Caco-2 (cell line): ENCODE results near the gene CD2AP. TPM values are rescaled to one million over a fixed set of nuclear protein-coding genes. Genes with fewer than 3 reads are reported as not detected.
A peak's percentile ranks its signal among the peaks of the same experiment; 100 is the strongest.

Source experiments
- BruUV-seq: library from RNA; stranded (reverse); fragments of 400-500 nt; replicated peaks from 2 replicates; lab custom pipeline; 2021; lab: Mats Ljungman, UMichigan
- CTCF ChIA-PET: fragments of 300-600 bp; sonication (Branson Sonifier 250); formaldehyde crosslinking; loops from one replicate; lab custom pipeline; 2022; ENCODE audit warnings: antibody characterized with exemption; lab: Charles Lee
- POLR2A ChIA-PET: fragments of 300-600 bp; sonication (Branson Sonifier 250); formaldehyde crosslinking; loops from one replicate; lab custom pipeline; 2022; ENCODE audit warnings: antibody characterized with exemption; lab: Charles Lee
- DNase-seq, 2 experiments: peaks; one replicate each; pipeline versions ENCODE4 v3.0.0 to v3.0.0-alpha.2; 2020 to 2022
- H3K27me3 ChIP-seq: replicated peaks from 2 replicates; pipeline ENCODE4 v1.6.0; 2011; ENCODE audit warnings: low read length; ENCODE audit not compliant: control insufficient read depth, insufficient read depth
- H3K36me3 ChIP-seq: 2 replicates; pipeline ENCODE4 v1.5.1; 2011; ENCODE audit warnings: low read length; ENCODE audit not compliant: control insufficient read depth, insufficient read depth
- H3K4me1 ChIP-seq: fragments of 250-450 bp; sonication (Bioruptor Pico); 2 replicates; pipeline ENCODE4 v1.5.1; 2020; ENCODE audit warnings: mild to moderate bottlenecking
- H3K4me3 ChIP-seq: 2 replicates; pipeline ENCODE4 v1.5.1; 2011; ENCODE audit warnings: low read depth, mild to moderate bottlenecking, control low read depth, low read length
- H3K9me3 ChIP-seq: fragments of 250-450 bp; sonication (Bioruptor Pico); 2 replicates; pipeline ENCODE4 v1.5.1; 2020; ENCODE audit warnings: mild to moderate bottlenecking, moderate library complexity
- H3K27ac Mint-ChIP-seq: one replicate; pipeline ENCODE4 v1.8.0; 2022; ENCODE audit warnings: mixed read lengths; ENCODE audit not compliant: unreplicated experiment
- H3K27me3 Mint-ChIP-seq: one replicate; pipeline ENCODE4 v1.8.0; 2022; ENCODE audit warnings: mixed read lengths; ENCODE audit not compliant: insufficient read depth, unreplicated experiment
- H3K36me3 Mint-ChIP-seq: one replicate; pipeline ENCODE4 v1.8.0; 2022; ENCODE audit warnings: mild to moderate bottlenecking, mixed read lengths; ENCODE audit not compliant: insufficient read depth, unreplicated experiment
- H3K4me1 Mint-ChIP-seq: one replicate; pipeline ENCODE4 v1.8.0; 2022; ENCODE audit warnings: low read depth, mixed read lengths; ENCODE audit not compliant: unreplicated experiment
- H3K4me3 Mint-ChIP-seq: one replicate; pipeline ENCODE4 v1.8.0; 2022; ENCODE audit warnings: mild to moderate bottlenecking, moderate library complexity, mixed read lengths; ENCODE audit not compliant: unreplicated experiment
- H3K9me3 Mint-ChIP-seq: one replicate; pipeline ENCODE4 v1.8.0; 2022; ENCODE audit warnings: mixed read lengths; ENCODE audit not compliant: unreplicated experiment
- intact Hi-C: fragments of 100-400 bp; cut with micrococcal nuclease; formaldehyde crosslinking; loops from one replicate; pipeline ENCODE4 v1.10.0; 2022; ENCODE audit not compliant: unreplicated experiment
- total RNA-seq: library from RNA; stranded (reverse); gene quantifications from 2 replicates; pipeline ENCODE4 v1.2.3, GENCODE V29; 2022
- TF ChIP-seq, protein P1 (sequence below), 2 experiments: fragments of 200-600 bp in 1 of 2; IDR thresholded peaks; 1 replicate in 1 of 2; 2 replicates in 1 of 2; pipeline versions ENCODE4 v1.5.1 to v1.8.0; 2011 to 2022; ENCODE audit warnings: antibody characterized with exemption in 1 of 2, control low read depth in 1 of 2, inconsistent platforms in 1 of 2, low read depth in 1 of 2, low read length in 1 of 2, mild to moderate bottlenecking in 1 of 2, moderate library complexity in 1 of 2; ENCODE audit not compliant: insufficient read depth in 1 of 2, severe bottlenecking in 1 of 2, unreplicated experiment in 1 of 2

CD2AP gene
- total RNA-seq, 1 experiment from 2014 or later, result 65.3 TPM

DNA sequence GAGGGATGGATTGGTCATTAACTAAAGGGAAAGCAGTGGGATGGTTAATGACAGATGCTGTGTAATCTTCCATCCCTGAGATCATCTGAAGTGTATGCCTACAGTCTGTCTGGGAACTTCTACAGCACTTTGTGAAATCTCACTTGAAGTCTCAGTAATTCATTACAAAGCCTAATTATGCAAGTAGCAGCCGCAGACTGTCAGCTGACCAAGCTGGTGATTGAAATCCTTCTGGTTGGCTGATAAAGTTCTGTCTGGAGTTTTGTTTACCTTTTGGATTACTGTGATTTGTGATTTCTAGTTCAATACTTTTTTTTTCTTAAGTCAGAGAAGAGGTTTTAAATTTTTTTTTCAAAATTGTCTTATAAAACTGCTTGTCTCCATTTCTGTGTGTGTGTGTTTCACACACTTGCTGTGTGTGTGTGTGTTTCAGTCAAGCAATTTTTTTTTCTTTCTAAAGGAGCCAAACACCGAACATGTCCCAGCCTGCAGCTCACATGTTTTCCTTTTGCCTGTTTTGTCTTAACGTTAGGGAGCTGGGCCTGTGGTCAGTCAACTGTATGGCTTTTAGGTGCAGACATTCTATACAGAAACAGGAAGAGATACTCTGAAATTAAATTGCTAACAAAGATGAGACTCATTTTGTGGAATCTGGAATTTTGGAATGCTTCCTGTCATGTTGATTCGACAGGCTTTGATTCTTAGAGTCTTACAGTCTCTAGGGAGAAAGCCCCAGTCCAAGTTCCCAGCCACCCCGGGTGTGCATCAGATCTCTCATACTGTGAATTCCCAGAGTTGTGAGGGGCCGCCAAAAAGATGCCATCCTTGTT is 192.3 kb downstream of the CD2AP start:
- H3K4me1 ChIP-seq, result peaks cover 15% of the 10 kb centered on the region
- Mint-ChIP-seq H3K36me3 (no peaks in the 10 kb centered on the region), H3K4me3 (peak overlapping the region; percentile 64), H3K27ac (peak overlapping the region; percentile 74), H3K9me3 (no peaks in the 10 kb centered on the region), H3K4me1 (peaks cover 9% of the 10 kb centered on the region), H3K27me3 (no peaks in the 10 kb centered on the region)
- BruUV-seq, result no TSS peak
- no peaks in the 10 kb centered on the region for H3K9me3 ChIP-seq
- ChIA-PET POLR2A (interaction anchor here (0.6 kb wide), 1 partner anchor 64 kb away, joined by 3 read pairs; no protein-coding TSS in a partner anchor), CTCF (interaction anchor here (1.4 kb wide), 3 partner anchors 13 to 64 kb away, joined by 3 to 5 read pairs (median 3); no protein-coding TSS in a partner anchor)
- H3K27me3 ChIP-seq, result no peaks in the 10 kb centered on the region
- intact Hi-C loops, result loop anchor here (1.0 kb wide), 2 partner anchors 10 to 28 kb away; partner anchors contain the start of gene ADGRF4
- DNase-seq, result peak in 1 of 2 experiments; percentile 47
- H3K4me3 ChIP-seq, result no peak overlapping the region
- no peaks in the 10 kb centered on the region for H3K36me3 ChIP-seq
- TF ChIP-seq, protein P1, sequence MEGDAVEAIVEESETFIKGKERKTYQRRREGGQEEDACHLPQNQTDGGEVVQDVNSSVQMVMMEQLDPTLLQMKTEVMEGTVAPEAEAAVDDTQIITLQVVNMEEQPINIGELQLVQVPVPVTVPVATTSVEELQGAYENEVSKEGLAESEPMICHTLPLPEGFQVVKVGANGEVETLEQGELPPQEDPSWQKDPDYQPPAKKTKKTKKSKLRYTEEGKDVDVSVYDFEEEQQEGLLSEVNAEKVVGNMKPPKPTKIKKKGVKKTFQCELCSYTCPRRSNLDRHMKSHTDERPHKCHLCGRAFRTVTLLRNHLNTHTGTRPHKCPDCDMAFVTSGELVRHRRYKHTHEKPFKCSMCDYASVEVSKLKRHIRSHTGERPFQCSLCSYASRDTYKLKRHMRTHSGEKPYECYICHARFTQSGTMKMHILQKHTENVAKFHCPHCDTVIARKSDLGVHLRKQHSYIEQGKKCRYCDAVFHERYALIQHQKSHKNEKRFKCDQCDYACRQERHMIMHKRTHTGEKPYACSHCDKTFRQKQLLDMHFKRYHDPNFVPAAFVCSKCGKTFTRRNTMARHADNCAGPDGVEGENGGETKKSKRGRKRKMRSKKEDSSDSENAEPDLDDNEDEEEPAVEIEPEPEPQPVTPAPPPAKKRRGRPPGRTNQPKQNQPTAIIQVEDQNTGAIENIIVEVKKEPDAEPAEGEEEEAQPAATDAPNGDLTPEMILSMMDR (IDR thresholded peaks at IDR 0.05; ENCODE audit: insufficient read depth in 1 of 2, low read depth in 1 of 2, low read length in 1 of 2, severe bottlenecking in 1 of 2, unreplicated experiment in 1 of 2), result no peak

DNA sequence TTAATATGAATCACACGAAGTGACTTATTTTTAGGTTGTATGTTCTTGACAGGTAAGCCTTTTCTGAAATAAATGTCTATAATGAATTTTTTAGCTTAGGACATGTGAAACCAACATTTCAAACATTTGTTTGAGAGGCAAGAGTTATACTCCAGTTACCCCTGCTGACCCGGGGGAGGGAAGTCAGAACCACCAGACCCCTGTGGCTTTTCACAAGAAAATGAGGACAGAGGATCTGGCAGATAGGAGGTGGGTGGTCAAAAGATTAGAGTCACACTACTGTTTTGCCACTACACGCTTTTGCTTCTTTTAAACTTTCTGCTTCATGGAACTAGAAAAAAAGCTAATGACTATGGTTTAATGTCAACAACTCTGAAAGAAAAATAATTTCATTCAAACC is 193.3 kb downstream of the CD2AP start:
- Histone ChIP-seq H3K27me3 (no peaks in the 10 kb centered on the region), H3K9me3 (no peaks in the 10 kb centered on the region), H3K4me3 (no peak overlapping the region), H3K4me1 (peaks cover 15% of the 10 kb centered on the region), H3K36me3 (no peaks in the 10 kb centered on the region)
- BruUV-seq, result no TSS peak
- Mint-ChIP-seq H3K27me3 (no peaks in the 10 kb centered on the region), H3K4me1 (peaks cover 9% of the 10 kb centered on the region), H3K36me3 (no peaks in the 10 kb centered on the region), H3K27ac (no peak overlapping the region), H3K4me3 (no peak overlapping the region), H3K9me3 (no peaks in the 10 kb centered on the region)
- CTCF ChIA-PET, result interaction anchor here (1.4 kb wide), 2 partner anchors 39 to 64 kb away, joined by 3 to 5 read pairs; no protein-coding TSS in a partner anchor
- intact Hi-C loops, result loop anchor here (1.0 kb wide), 1 partner anchor 27 kb away; the partner anchor contains the start of gene ADGRF4
- TF ChIP-seq, protein P1 (IDR thresholded peaks at IDR 0.05; ENCODE audit: insufficient read depth in 1 of 2, low read depth in 1 of 2, low read length in 1 of 2, severe bottlenecking in 1 of 2, unreplicated experiment in 1 of 2), result no peak
- no peak for DNase-seq
- POLR2A ChIA-PET, result no interaction called here

DNA sequence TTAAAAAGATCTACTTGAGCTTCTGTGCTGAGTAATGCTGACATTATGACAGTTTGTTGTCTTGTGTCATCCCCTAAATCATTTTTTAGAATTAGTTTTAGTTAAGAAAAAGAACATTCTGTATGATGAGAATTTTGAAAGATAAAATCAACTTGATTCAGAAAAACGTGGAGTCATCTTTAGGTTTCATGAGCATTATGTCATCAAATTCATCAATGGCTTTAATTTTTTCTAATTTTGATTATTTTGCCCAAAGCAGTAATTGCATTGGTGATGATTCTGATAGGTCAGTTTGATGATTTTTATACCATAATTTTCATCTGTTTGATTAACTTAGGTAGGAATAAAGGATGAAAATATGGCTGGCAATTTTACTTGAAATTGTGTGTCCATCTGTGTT is 194.2 kb downstream of the CD2AP start:
- peaks cover 9% of the 10 kb centered on the region for H3K4me1 Mint-ChIP-seq
- no peak for DNase-seq
- peaks cover 15% of the 10 kb centered on the region for H3K4me1 ChIP-seq
- intact Hi-C loops, result no loop called here
- TF ChIP-seq, protein P1 (IDR thresholded peaks at IDR 0.05; ENCODE audit: insufficient read depth in 1 of 2, low read depth in 1 of 2, low read length in 1 of 2, severe bottlenecking in 1 of 2, unreplicated experiment in 1 of 2), result no peak
- no peaks in the 10 kb centered on the region for H3K36me3 ChIP-seq
- H3K36me3 Mint-ChIP-seq, result no peaks in the 10 kb centered on the region
- no peaks in the 10 kb centered on the region for H3K9me3 Mint-ChIP-seq
- no peaks in the 10 kb centered on the region for H3K27me3 ChIP-seq
- H3K4me3 ChIP-seq, result no peak overlapping the region
- BruUV-seq, result no TSS peak
- no peak overlapping the region for H3K4me3 Mint-ChIP-seq
- no peaks in the 10 kb centered on the region for H3K9me3 ChIP-seq
- POLR2A ChIA-PET, result no interaction called here
- H3K27ac Mint-ChIP-seq, result no peak overlapping the region
- CTCF ChIA-PET, result no interaction called here
- H3K27me3 Mint-ChIP-seq, result no peaks in the 10 kb centered on the region
